GM19025 (cell line): ENCODE data around the gene INO80D.
"Not testable (repeated sequence)": the region's sequence is repeated elsewhere in the genome, so short reads cannot be mapped to it uniquely, and the experiment has no call there.

Experiments used
- ATAC-seq: cut with Tn5 transposase; IDR thresholded peaks from one replicate; pipeline ENCODE4 v1.9.1; 2021; ENCODE audit warnings: mild to moderate bottlenecking, low read depth, moderate library complexity; ENCODE audit not compliant: unreplicated experiment

INO80D gene

DNA sequence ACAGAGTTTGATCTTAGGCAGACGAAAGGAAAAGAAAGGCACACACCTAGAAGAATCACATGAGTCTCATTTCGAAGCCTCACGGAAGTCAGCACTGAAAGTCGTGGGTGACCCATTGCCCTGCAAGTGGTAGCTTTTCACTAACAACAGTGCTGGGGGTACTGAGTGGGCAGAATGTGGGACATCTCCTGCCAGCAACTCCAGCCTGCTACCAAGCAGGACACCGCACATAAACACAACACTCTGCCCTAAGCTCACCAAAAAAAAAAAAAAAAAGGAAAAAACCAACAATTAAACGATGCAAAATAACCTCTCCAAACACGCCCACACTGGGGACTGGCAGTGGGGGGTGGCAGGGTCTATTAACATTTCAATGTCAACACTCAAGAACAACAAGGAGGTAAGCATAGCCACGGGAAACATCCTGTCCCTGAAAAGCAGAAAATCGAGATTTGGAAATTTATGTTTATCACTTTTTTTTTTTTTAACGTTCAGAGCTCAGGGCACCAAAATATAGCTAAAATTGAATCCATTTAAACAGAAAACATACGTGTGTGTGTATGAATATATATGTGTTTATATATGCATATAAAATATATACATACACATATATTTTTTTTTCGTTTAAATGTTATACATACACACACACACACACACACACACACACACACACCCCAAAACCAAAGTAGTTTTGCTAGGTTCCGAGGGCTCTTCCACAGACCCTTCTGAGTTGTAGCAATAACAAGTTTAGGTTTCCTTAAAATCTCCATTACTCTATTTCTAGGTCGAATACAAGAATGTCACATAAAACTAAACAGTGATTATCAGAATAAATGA lies 2.2 kb downstream of the INO80D start:
- ATAC-seq = no peak

DNA sequence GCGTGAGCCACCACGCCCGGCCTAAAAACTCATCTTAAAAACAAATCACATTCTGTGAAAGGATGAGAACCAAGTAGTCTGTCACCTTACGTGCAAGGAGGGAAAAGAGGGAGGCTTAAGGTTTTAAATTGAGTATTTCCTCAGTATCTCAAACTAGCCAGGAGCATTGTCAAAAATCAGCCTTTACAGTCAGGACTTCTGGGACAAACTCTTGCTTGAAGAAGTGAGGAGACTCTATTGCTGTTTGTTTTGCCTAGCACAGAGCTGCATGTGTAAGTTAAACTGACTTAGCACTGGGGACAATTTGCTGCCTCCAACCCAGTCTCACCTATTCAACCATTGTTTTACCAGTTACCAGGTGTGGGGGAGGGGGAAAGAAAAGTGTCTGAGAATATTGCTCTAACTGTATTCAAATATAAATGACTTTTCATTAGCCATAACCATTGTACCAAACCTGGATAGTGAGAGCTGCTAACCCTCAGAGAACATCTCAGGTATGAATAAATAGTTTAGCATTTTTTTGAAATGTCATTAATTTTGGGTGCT lies 3.6 kb downstream of the INO80D start:
- ATAC-seq = no peak

DNA sequence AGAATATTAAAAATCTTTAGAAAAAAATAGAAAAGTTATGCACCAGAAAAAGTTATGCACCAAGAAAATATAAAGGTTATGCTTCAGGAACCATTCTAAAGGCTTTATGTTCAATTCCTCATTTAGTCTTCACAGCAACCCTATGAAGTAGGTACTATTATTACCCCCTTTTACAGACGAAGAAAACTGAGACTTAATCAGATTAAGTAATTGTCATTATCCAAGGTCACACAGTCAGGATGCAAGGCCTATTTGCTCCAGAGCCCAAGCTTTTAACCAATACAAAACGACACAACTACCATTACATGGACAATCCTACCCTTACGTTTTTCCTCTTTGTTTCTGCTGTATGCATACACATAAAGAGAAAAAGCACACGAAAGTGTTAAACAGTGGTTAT lies 5.0 kb downstream of the INO80D start:
- ATAC-seq = no peak

DNA sequence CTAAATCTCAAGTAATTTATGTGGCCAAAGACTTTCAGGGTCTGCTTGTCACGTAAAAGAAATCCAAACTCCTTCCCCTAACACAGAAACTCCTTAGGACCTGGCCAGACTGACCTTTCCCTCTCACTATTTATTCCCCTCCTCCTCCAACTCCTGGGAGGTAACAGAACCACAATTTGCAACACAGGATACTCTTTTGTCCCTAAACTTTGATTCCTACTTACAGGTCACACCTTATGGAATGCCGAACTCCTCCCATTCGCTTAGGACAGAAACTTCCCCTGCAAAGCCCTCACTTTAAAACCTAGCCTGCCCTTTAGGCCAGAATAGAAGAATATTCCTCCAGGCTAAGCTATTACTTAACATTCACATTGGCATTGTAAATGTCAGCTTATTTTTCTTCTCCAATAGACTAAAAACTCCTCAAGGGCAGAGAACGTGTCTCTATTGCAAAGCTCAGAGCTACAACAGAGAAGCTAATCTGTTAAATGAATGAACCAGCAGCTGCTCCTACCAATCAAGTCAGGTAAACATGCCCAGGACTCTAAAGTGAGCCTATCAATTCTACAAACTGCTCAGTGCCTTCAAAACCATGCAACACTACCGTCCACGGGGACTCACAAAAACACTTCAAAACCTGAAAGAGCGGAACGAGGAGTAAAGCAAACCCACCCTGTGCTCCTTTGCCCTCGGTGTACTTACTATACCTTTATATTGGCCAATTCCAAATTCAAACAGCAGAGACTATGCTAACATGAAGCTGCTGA lies 6.1 kb downstream of the INO80D start:
- no peak for ATAC-seq

DNA sequence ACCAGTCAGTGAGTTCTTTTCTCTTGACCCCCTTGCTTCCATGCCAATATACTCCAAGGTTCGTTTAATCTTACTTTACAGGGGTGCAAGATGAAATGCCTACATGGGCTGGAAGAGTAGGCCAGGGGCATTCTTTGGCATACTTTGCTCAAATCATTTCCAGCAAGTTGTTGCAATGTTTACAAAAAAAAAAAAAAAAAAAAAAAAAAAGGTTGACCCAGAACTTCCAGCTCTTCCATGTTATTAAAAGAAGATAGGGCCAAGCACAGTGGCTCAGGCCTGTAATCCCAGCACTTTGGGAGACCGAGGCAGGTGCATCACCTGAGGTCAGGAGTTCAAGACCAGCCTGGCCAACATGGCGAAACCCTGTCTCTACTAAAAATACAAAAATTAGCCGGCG lies 8.1 kb downstream of the INO80D start:
- ATAC-seq = not testable (repeated sequence)

DNA sequence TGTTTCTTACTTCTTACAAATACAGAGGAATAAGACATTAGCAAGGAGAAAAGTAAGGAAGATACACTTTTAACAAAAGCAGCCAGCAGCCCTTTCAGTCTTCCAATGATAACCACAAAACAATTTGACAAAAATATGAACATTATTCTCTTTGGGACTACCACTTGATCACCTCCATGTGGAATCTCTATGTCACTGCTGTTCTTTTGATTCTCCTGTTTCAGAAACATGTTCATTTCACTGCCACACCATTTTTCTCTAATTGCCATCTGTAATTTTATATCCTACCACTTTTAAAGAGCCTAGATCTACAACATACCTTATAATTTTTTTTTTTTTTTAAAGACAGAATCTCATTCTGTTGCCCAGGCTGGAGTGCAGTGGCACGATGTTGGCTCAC lies 10.9 kb downstream of the INO80D start:
- no peak for ATAC-seq

DNA sequence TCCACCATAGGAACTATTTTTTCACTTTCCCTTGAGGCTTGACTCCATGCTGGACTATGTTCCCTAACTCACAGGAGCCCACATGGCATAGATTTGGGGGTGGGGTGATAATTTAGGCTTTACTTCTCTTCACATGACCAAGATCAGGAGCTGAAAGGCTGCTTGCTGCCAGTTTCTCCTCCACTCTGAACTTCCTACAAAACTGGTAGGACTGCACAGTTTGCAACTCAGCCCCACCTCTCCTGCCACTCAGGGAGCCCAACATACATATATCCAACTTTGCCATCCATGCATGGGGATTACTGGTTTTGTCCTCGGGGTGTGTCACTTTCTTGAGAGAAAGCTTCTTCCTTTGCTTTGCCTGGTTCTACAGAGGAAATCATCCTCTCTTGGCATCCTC lies 14.2 kb downstream of the INO80D start:
- ATAC-seq = no peak

DNA sequence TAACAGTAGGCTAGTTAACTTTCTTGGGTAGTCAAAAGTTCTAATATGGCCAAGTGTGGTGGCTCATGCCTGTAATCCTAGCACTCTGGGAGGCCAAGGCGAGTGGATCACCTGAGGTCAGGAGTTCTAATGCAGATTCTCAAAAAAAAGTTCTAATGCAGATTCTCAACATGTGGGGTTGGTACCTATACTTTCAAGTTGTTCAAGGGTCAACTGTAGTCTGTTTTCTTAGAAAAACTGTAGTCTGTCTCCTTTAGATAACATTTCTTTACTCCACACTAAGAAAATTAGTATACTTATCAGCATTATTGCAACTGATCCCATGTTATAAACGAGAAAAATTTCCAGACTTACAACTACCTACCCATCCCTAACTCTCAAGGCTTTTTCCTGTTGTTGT lies 16.6 kb downstream of the INO80D start:
- no peak for ATAC-seq

DNA sequence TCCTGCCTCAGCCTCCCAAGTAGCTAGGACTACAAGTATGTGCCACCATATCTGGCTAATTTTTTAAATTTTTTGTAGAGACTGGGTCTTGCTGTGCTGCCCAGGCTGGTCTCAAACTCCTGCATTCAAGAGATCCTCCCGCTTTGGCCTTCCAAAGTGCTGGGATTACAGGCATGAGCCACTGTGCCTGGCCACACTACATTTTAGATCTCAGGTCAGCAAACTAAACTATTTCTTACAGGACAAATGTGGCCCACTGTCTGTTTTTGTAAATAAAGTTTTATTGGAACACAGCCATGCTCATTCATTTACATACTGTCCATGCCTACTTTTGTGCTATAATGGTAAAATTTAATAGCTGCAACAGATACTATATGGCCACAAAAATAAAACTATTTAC lies 17.8 kb downstream of the INO80D start:
- no peak for ATAC-seq

DNA sequence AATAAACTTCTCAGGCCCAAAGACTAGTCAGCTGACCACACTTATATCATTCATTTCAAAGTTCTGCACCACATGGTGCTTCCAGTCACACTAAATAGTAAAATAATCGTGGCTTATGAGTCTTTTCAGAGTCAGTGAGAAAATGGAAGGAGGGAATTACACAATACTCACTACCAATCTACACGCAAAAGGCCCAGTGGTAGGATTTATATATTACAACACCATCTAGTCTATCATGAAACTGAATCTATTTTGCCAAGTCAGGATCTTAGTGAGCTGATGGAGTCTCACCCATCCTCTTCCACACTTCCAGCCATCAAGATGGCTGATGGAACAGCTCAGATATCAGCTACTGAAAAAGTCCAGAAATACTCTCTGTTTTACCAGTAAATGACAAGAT lies 21.9 kb downstream of the INO80D start:
- no peak for ATAC-seq

DNA sequence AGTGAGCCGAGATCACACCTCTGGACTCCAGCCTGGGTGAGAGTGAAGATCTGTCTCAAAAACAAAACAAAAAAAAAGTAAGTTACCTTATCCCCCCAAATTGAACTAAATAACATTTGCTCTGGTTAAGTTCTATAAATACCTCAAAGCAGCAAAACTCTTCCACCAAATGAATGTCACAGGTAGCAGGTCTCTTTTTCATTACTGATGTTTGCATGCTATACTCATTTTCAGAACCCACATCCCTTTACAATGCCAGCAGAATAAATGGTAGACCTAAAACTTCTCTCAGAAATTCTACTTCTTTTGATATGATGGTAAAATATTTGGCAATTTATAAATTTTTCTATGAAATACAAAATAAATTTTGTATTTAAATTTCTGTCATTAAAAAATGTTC lies 22.3 kb downstream of the INO80D start:
- no peak for ATAC-seq

DNA sequence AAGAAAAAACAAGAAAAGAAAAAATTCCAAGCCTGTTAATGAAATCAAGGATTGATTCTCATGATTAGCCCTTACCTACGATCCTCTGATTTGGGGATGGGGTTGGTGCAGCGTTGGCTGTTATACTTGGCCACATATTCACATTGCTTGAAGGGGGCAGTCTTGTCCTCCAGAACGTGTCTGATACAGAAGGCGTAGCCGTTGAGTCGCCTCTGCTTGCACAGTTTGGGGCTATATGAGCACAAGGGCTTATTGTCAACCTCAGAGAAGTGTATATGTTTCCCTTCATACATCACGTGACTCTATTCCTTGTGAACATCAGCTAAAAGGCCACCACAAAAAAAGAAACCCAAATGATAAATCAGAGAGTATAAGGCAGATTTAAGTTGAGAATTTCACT lies 23.2 kb downstream of the INO80D start:
- ATAC-seq = no peak

DNA sequence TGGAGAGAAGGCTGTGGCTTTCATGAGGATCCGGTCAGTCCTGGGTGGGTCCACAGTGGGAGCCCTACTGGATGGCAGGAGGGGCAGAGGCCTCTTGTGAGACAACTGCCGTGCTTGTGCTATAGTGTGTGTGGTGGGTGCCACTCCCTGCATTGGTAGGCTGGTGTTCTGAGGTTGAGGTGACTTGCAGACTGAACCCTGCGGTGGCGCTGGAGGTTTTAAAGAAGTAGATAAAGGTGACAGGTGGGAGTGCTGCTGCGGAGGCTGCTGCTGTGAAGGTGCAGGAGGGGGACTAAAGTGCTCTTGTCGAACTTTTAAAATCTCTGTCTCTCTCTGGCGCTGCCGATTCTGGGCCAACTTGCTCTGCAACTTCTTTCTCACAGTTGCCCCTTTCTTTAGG lies 29.7 kb downstream of the INO80D start:
- ATAC-seq = no peak

DNA sequence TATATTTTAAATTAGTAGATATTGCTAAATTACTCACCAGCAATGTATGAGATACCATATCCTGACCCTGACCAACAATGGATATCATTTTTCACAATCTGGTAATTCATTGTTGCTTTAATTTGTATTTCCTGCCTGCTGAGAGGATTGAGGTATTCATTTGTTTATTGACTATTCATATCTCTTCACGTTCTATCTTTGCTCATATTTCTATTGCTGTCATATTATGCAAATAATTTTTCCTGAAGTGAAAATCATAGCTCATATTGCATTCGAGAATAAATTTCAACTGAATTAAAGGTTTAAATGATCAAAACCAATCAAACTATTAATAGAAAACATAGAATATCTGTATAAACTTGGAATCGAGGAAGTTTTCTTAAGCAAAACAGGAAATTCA lies 31.0 kb downstream of the INO80D start:
- no peak for ATAC-seq

DNA sequence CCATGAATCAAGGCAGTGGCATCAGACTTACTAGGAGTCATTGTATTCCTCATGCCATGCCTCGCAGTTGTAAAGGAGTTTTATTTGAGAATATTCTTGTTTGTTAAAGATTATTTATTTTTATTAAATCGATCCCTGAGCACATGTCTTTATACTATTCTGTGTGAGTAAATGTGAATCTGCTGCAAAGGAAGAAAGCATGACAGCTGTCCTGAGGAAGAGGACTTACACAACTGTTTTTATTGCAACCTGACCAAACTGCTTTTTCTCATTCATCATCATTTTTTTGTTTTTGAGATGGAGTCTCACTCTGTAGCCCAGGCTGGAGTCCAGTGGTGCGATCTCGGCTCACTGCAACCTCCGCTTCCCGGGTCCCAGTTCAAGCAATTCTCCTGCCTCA lies 34.1 kb downstream of the INO80D start:
- no peak for ATAC-seq

DNA sequence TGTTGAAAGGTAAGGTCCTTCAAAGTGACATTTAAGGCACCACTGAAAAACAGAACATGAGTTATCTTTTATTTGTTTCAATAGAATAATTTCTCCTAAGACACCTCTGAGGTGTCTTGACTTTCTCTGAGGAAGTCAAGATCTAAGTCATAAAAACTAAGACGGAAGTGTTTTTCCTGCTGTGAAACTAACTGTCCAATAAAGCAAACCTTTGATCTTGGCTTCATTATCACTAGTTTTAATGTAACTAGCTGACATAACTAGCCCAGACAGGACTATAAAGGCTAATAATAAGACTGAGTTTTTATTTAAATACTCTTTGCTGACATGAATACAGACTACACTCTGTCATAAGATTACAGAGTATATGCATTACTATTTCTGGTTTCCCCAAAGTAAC lies 36.6 kb downstream of the INO80D start:
- ATAC-seq = no peak

DNA sequence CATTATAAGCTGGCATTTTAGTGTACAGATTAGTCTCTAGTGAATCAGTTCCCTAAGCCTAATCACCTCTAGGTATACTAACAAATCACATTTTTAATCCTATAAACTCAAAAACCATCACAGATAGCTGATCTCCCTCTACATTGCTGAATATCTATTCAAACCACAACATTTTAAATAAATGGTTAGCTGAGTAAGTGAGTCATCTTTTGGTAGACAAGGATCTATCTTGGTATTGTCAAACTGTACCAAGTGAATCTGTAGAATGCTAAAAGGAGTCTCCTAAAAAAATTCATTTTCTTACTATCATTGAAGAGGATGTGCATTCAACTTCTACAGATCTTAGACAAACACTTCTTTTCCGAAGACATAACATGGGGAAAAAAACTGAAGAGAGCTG lies 40.7 kb downstream of the INO80D start:
- ATAC-seq = no peak

DNA sequence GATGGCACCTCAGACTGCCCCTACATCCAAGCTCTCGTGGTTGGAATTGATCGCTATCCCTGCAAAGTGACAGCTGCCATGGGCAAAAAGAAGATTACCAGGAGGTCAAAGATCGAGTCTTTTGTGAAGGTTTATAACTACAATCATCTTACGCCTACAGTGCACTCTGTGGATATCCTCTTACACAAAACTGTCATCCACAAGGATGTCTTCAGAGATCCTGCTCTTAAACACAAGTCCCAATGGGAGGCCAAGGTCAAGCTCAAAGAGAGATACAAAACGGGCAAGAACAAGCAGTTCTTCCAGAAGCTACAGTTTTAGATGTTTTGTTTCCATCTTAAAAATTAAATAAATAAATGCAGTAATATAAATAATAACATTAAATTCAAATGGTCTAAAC lies 45.4 kb downstream of the INO80D start:
- ATAC-seq = no peak

DNA sequence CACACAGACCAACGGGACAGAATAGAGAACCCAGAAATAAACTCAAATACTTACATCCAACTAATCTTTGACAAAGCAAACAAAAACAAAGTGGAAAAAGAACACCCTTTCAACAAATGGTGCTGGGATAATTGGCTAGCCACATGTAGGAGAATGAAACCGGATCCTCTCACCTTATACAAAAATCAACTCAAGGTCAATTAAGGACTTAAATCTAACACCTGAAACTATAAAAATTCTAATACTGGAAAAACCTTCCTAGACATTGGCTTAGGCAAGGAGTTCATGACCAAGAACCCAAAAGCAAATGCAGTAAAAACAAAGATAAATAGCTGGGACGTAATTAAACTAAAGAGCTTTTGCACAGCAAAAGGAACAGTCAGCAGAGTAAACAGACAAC lies 50.6 kb downstream of the INO80D start:
- not testable (repeated sequence) for ATAC-seq

DNA sequence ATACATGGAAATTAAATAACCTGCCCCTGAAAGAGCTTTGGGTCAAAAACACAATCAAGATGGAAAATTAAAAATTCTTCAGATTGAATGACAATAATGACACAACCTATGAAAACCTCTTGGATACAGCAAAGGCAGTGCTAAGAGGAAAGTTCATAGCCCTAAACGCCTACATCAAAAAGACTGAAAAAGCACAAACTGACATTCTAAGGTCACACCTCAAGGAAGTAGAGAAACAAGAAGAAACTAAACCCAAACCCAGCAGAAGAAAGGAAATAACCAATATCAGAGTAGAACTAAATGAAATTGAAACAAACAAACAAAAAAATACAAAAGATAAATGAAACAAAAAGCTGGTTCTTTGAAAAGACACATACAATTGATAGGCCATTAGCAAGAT lies 52.5 kb downstream of the INO80D start:
- ATAC-seq = not testable (repeated sequence)

DNA sequence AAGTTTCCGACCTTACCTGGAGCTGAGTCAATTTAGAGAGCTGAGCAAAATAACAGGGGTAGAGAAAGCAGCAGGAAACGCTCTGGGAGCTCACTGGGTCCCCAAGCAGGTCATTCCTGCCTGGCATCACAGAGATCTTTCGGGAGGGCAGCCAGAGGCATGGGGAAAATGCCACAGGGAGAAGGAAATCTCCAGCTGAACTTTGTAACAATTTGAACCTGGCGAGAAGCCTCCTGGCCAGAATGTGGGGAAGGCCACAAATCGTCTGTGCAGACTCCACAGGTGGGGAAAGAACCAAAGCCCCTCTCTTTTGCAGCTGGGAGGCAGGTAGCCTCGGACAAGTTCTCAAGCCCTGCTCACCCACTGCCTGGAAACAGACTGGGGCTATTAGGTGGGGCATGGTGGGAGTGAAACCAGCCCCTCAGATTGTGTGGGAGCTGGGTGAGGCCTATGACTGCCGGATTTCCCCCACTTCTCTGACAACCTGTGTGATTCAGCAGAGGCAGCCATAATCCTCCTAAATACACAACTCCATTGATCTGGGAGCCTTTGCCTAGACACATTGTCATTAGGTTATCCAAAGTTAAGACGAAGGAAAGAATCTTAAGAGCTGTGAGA lies 53.9 kb downstream of the INO80D start:
- no peak for ATAC-seq
